ENCODE results near the gene GFRA1.

- TF ChIP-seq CTCF (optimal IDR thresholded peaks at IDR 0.05 in 1 of 3, IDR thresholded peaks at IDR 0.05 in 1 of 3, conservative IDR thresholded peaks at IDR 0.05 in 1 of 3; ENCODE audit: extremely low read depth in 1 of 3, insufficient read depth in 2 of 3, low read length in 3 of 3), result no peak
- no peak for TF ChIP-seq EZH2 (IDR thresholded peaks at IDR 0.05; ENCODE audit: low read length)
Measured at GRCh38 chr10:116182426-116182825, 90.6 kb downstream of the GFRA1 start.
